NK-92 (cell line): ENCODE measurements around the gene NEU3.
"Not testable (repeated sequence)": the region's sequence is repeated elsewhere in the genome, so short reads cannot be mapped to it uniquely, and the experiment has no call there.

Source experiments
- DNase-seq: peaks from one replicate; lab custom pipeline; 2025; ENCODE audit not compliant: unreplicated experiment; lab: John Stamatoyannopoulos, UW

The NEU3 gene

GRCh38 chr11:74988541-74989259 lies at the start of gene NEU3:
Gene NEU3 (plus strand): TSS chr11:74988933. CDS start chr11:74989061, 128 bp downstream.
- DNase-seq = no peak

GRCh38 chr11:74941492-74941891 lies 47.2 kb upstream of the NEU3 start:
- no peak for DNase-seq

GRCh38 chr11:74942073-74942759 lies 46.5 kb upstream of the NEU3 start:
- no peak for DNase-seq

GRCh38 chr11:74948546-74948897 lies 40.2 kb upstream of the NEU3 start:
- no peak for DNase-seq

- peak; percentile 73 for DNase-seq
Measured at GRCh38 chr11:74948898-74949752, 39.6 kb upstream of the NEU3 start, which contains the start of the genes SPCS2 and XRRA1. Gene SPCS2 (plus strand): TSS chr11:74949266. CDS start chr11:74949286, 20 bp downstream. Gene XRRA1 (minus strand): TSS chr11:74949091. CDS start chr11:74940878, 8,213 bp downstream.

- no peak for DNase-seq
Measured at GRCh38 chr11:74949753-74950137, 39.0 kb upstream of the NEU3 start.

- no peak for DNase-seq
Measured at GRCh38 chr11:74950374-74950969, 38.3 kb upstream of the NEU3 start.

- DNase-seq = no peak
Measured at GRCh38 chr11:74951226-74951625, 37.5 kb upstream of the NEU3 start.

- no peak for DNase-seq
Measured at GRCh38 chr11:74952752-74953151, 36.0 kb upstream of the NEU3 start.

GRCh38 chr11:74953451-74953850 lies 35.3 kb upstream of the NEU3 start:
- DNase-seq = no peak

GRCh38 chr11:74954199-74954598 lies 34.5 kb upstream of the NEU3 start:
- DNase-seq = no peak

GRCh38 chr11:74956397-74957015 lies 32.2 kb upstream of the NEU3 start:
- DNase-seq = no peak

GRCh38 chr11:74957937-74958629 lies 30.6 kb upstream of the NEU3 start:
- no peak for DNase-seq

GRCh38 chr11:74960128-74960527 lies 28.6 kb upstream of the NEU3 start:
- DNase-seq = not testable (repeated sequence)

- no peak for DNase-seq
Measured at GRCh38 chr11:74966651-74967050, 22.1 kb upstream of the NEU3 start.

GRCh38 chr11:74970852-74971395 lies 17.8 kb upstream of the NEU3 start:
- no peak for DNase-seq

- no peak for DNase-seq
Measured at GRCh38 chr11:74971424-74971823, 17.3 kb upstream of the NEU3 start.

- DNase-seq = no peak
Measured at GRCh38 chr11:74978041-74978440, 10.7 kb upstream of the NEU3 start.

- no peak for DNase-seq
Measured at GRCh38 chr11:74980634-74981033, 8.1 kb upstream of the NEU3 start.

- DNase-seq = no peak
Measured at GRCh38 chr11:74981888-74982287, 6.8 kb upstream of the NEU3 start.
